ENCODE measurements around the gene TNIK.

GRCh38 chr3:171092467-171092911, 367.7 kb downstream of the TNIK start:
- TF ChIP-seq, protein P1, sequence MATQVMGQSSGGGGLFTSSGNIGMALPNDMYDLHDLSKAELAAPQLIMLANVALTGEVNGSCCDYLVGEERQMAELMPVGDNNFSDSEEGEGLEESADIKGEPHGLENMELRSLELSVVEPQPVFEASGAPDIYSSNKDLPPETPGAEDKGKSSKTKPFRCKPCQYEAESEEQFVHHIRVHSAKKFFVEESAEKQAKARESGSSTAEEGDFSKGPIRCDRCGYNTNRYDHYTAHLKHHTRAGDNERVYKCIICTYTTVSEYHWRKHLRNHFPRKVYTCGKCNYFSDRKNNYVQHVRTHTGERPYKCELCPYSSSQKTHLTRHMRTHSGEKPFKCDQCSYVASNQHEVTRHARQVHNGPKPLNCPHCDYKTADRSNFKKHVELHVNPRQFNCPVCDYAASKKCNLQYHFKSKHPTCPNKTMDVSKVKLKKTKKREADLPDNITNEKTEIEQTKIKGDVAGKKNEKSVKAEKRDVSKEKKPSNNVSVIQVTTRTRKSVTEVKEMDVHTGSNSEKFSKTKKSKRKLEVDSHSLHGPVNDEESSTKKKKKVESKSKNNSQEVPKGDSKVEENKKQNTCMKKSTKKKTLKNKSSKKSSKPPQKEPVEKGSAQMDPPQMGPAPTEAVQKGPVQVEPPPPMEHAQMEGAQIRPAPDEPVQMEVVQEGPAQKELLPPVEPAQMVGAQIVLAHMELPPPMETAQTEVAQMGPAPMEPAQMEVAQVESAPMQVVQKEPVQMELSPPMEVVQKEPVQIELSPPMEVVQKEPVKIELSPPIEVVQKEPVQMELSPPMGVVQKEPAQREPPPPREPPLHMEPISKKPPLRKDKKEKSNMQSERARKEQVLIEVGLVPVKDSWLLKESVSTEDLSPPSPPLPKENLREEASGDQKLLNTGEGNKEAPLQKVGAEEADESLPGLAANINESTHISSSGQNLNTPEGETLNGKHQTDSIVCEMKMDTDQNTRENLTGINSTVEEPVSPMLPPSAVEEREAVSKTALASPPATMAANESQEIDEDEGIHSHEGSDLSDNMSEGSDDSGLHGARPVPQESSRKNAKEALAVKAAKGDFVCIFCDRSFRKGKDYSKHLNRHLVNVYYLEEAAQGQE (IDR thresholded peaks at IDR 0.05; ENCODE audit: insufficient read depth in 1 of 2, low read depth in 2 of 2, low read length in 2 of 2) = no peak
- TF ChIP-seq TAF1 (IDR thresholded peaks at IDR 0.05; ENCODE audit: borderline replicate concordance, insufficient read depth, low read length) (no peak), POLR2AphosphoS5 (IDR thresholded peaks at IDR 0.05; ENCODE audit: low read depth, low read length) (no peak), SIN3A (IDR thresholded peaks at IDR 0.05; ENCODE audit: borderline replicate concordance, insufficient read depth, low read length) (no peak)

Measured in PFSK-1 (cell line).